ENCODE data around the gene CCNY.

- TF ChIP-seq CTCF (IDR thresholded peaks at IDR 0.05 in 4 of 5, conservative IDR thresholded peaks at IDR 0.05 in 1 of 5), result no peak
- no peak for TF ChIP-seq POLR2A (IDR thresholded peaks at IDR 0.05)
These were observed 208.9 kb downstream of the CCNY start for GRCh38 chr10:35545079-35545657.
